Muscle of leg (tissue), 11 donors: Measurements from ENCODE around the gene ASB2. TPM values are rescaled to one million over a fixed set of nuclear protein-coding genes. Genes with fewer than 3 reads are reported as not detected.

Source experiments
- DNase-seq: peaks from one replicate; pipeline ENCODE4 v3.0.0; 2013
- H3K27ac ChIP-seq: one replicate; pipeline ENCODE4 v1.5.1; 2013; ENCODE audit warnings: mild to moderate bottlenecking, low read length, control low read depth
- H3K27me3 ChIP-seq: one replicate; pipeline ENCODE4 v1.6.1; 2013; ENCODE audit warnings: low read length; ENCODE audit not compliant: control insufficient read depth, insufficient read depth
- H3K36me3 ChIP-seq: one replicate; pipeline ENCODE4 v1.6.1; 2013; ENCODE audit warnings: low read length; ENCODE audit not compliant: control insufficient read depth, insufficient read depth
- H3K4me1 ChIP-seq: one replicate; pipeline ENCODE4 v1.6.1; 2013; ENCODE audit warnings: low read length; ENCODE audit not compliant: control insufficient read depth, insufficient read depth
- H3K4me3 ChIP-seq: one replicate; pipeline ENCODE4 v1.5.1; 2013; ENCODE audit warnings: low read length, control low read depth
- H3K9me3 ChIP-seq: replicated peaks from 2 replicates; pipeline ENCODE4 v1.6.1; 2013; ENCODE audit warnings: low read depth, low read length; ENCODE audit not compliant: control insufficient read depth
- WGBS: methylation state at CpG from one replicate; pipeline ENCODE4 v1.1.5; 2013; ENCODE audit warnings: missing lambda C conversion rate; ENCODE audit not compliant: insufficient coverage; 5-methylcytosine and 5-hydroxymethylcytosine counted together
- polyA plus RNA-seq, 8 donors: library from polyadenylated mRNA; unstranded; fragments of 120-200 nt; gene quantifications; one replicate each; pipeline versions ENCODE4 v1.2.1 to v1.2.3, GENCODE V29; 2013; ENCODE audit warnings: inconsistent platforms in 1 of 8, low replicate concordance in 1 of 8; ENCODE audit not compliant: insufficient read length in 8 of 8, insufficient read depth in 1 of 8
- total RNA-seq: library from RNA; stranded (reverse); fragments of 120-200 nt; gene quantifications from one replicate; pipeline ENCODE4 v1.2.4, GENCODE V29; 2013

The ASB2 gene
- total and polyA plus RNA-seq, 9 donors, result 15.0 to 32.3 (median 23.0) TPM

- Histone ChIP-seq H3K9me3 (no peaks in the 10 kb centered on the region), H3K36me3 (no peaks in the 10 kb centered on the region), H3K27ac (no peak overlapping the region), H3K27me3 (no peaks in the 10 kb centered on the region), H3K4me3 (no peak overlapping the region), H3K4me1 (peaks cover 56% of the 10 kb centered on the region)
- whole genome bisulfite sequencing, result 85% methylated on average over 8 of the region's 10 CpGs
- no peak for DNase-seq
Observed at GRCh38 chr14:93964281-93964680, 12.1 kb downstream of the ASB2 start.

GRCh38 chr14:93963692-93964091, 12.7 kb downstream of the ASB2 start:
- Histone ChIP-seq H3K36me3 (no peaks in the 10 kb centered on the region), H3K4me3 (no peak overlapping the region), H3K9me3 (no peaks in the 10 kb centered on the region), H3K27me3 (no peaks in the 10 kb centered on the region), H3K27ac (no peak overlapping the region), H3K4me1 (peaks cover 56% of the 10 kb centered on the region)
- no peak for DNase-seq
- 75% methylated on average over 2 of the region's 4 CpGs for WGBS

DNA sequence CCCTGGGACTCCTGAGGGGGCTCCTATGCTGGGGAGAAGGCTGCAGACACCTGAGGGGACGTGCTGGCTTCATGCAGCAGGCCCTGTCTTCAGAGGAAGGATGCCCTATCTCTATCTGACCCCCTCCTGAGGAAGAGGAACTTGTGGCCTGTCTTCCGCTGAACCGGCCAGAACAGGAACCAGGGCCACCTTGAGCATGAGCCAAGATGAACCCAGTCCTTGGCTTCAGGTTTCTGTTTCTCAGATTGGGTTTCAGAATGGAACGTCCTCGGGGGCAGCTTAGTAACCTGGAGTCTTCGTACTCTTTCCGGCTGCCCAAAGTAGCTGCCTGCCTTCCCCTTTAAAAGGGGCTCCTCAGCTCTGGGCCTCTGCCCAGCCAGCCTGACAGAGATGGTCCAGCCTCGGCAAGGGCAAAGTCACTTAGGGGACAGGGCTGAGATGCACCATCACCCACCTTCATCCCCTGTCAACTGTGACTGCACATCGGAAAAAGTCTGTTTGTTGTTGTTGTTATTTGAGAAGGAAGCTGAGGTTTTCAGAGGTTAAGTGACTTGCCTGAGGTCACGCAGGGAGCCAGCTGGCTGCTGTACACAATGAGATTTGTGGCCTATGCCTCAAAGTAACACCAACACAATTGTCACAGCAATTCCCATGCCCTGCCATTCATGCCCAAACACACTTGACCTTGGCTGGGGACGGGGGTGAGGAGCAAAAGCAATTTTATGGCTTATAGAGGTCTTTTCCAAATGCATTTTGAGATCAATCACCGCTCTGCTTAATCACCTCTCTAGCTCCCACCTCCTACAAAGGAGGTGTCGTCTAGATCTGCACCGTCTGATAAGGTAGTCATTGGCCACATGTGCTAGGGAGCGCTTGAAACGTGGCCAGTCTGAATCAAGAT, 13.4 kb downstream of the ASB2 start:
- H3K9me3 ChIP-seq, result no peaks in the 10 kb centered on the region
- 42% methylated on average over 8 of the region's 16 CpGs for WGBS
- DNase-seq, result no peak
- no peaks in the 10 kb centered on the region for H3K36me3 ChIP-seq
- no peaks in the 10 kb centered on the region for H3K27me3 ChIP-seq
- H3K4me1 ChIP-seq, result peaks cover 56% of the 10 kb centered on the region
- H3K27ac ChIP-seq, result no peak overlapping the region
- H3K4me3 ChIP-seq, result no peak overlapping the region

DNA sequence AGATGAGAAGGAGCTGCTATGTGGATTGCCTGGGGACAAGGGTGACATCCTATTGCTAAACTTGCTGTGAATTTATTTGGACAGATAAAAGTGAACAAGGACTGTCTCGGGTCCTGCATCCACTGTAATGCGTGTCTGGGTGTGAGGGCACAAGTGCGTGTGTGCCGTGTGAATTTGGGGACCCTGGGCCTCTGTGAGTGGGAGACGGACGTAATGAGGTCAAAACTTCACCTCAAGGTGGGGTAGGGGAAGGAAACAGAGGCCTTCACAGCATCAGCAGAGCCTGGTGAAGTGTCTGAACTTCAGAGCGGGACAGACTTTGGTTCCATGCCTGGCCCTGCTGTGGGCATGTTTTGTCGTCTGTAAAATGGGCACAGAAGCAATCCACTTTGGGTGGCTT, 14.8 kb downstream of the ASB2 start:
- no peaks in the 10 kb centered on the region for H3K36me3 ChIP-seq
- H3K27ac ChIP-seq, result no peak overlapping the region
- H3K4me3 ChIP-seq, result no peak overlapping the region
- no peaks in the 10 kb centered on the region for H3K27me3 ChIP-seq
- H3K4me1 ChIP-seq, result peaks cover 64% of the 10 kb centered on the region
- no peak for DNase-seq
- no peaks in the 10 kb centered on the region for H3K9me3 ChIP-seq
- 90% methylated on average over 7 of the region's 8 CpGs for WGBS

DNA sequence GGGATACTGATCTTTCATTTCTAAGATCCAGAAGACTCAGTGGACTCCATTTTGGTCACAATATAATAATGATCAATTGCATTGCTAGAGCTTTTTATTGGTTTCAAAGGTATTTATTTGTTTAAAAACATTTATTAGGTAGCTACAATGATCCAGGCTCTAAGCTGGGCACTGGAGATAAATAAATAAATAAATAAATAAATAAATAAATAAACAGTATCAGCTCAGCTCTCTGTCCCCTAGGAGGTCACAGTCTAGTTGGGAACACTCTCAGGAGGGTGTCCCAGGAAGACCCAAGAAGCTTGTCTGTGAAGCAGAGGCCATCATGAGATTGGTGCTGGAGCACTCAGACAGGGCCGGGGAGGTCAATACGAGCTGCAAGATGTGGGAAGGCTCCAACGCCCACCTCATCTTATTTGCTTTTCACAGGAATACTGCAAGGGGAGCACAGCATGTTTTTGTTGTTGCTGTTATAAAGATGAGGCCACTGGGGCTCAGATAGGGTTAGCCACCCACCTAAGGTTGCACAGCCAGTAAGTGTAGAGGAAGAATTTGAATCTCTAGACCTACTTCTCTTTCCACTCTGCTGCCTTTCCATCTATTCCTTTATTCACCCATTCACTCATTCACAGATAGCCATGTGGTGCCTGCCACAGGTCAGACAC, 15.5 kb downstream of the ASB2 start:
- H3K27ac ChIP-seq, result no peak overlapping the region
- peaks cover 70% of the 10 kb centered on the region for H3K4me1 ChIP-seq
- no peak overlapping the region for H3K4me3 ChIP-seq
- no peaks in the 10 kb centered on the region for H3K36me3 ChIP-seq
- no peaks in the 10 kb centered on the region for H3K27me3 ChIP-seq
- WGBS, result no CpG with 5 or more reads among the region's 3 CpGs
- H3K9me3 ChIP-seq, result no peaks in the 10 kb centered on the region
- DNase-seq, result no peak

- no peak overlapping the region for H3K4me3 ChIP-seq
- H3K36me3 ChIP-seq, result no peaks in the 10 kb centered on the region
- DNase-seq, result no peak
- peaks cover 74% of the 10 kb centered on the region for H3K4me1 ChIP-seq
- no peaks in the 10 kb centered on the region for H3K9me3 ChIP-seq
- no peaks in the 10 kb centered on the region for H3K27me3 ChIP-seq
- H3K27ac ChIP-seq, result no peak overlapping the region
Observed at GRCh38 chr14:93960108-93960475, 16.3 kb downstream of the ASB2 start.

GRCh38 chr14:93959239-93960107, 16.9 kb downstream of the ASB2 start:
- no peak for DNase-seq
- Histone ChIP-seq H3K4me1 (peaks cover 80% of the 10 kb centered on the region), H3K27ac (peak overlapping the region; percentile 0), H3K4me3 (no peak overlapping the region), H3K36me3 (no peaks in the 10 kb centered on the region), H3K9me3 (no peaks in the 10 kb centered on the region), H3K27me3 (no peaks in the 10 kb centered on the region)
- WGBS, result 71% methylated on average over 21 of the region's 23 CpGs

- Histone ChIP-seq H3K27me3 (no peaks in the 10 kb centered on the region), H3K27ac (peak overlapping the region; percentile 29), H3K4me1 (peaks cover 80% of the 10 kb centered on the region), H3K4me3 (no peak overlapping the region), H3K9me3 (no peaks in the 10 kb centered on the region), H3K36me3 (no peaks in the 10 kb centered on the region)
- WGBS, result 82% methylated on average over 2 of the region's 7 CpGs
- peak; percentile 69 for DNase-seq
Observed at GRCh38 chr14:93958567-93959238, 17.7 kb downstream of the ASB2 start.

DNA sequence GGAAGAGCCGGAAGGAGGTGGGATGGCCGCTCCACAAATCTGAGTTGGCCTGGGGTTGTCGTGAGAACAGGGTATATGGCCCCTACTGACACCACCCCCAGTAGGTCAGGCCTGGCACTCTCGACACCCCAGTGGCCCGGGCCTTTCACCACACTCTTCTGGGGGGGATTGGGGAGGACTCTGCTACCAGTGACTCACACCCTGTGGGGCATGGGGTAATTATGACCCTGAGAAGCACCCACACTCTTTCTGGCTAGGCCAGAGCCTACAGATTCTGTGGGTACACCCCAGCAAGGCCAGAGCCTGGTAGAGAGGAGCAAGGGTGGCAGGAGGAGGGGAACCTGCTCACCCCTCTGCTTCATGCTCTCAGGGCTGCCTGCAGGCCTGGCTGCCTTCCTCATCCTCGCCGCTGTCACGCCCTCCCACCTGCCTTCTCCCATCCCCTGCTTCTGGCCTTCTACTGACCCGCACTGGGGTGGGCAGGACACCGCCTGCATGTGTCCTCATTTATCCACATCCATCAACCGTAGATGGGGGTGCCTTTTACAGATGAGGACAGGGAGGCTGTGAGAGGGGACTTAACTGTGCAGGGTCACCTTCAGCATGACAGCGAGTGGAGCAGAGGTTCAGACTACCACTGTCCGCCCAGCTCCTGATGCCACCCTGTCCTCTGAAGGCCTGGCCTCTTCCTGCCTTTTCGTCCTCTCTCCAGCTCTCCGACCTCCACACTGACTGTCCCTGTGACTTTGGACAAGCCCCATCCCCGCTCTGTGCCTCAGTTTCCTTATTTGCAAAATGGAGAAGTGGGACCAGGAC, 18.4 kb downstream of the ASB2 start:
- no peaks in the 10 kb centered on the region for H3K36me3 ChIP-seq
- WGBS, result 97% methylated on average over 4 of the region's 16 CpGs
- no peak for DNase-seq

More for the DNA sequence above, 18.4 kb downstream of the ASB2 start:
- peak overlapping the region; percentile 20 for H3K27ac ChIP-seq
- peaks cover 80% of the 10 kb centered on the region for H3K4me1 ChIP-seq
- no peaks in the 10 kb centered on the region for H3K9me3 ChIP-seq
- no peaks in the 10 kb centered on the region for H3K27me3 ChIP-seq
- no peak overlapping the region for H3K4me3 ChIP-seq
